Stimulated activated CD4-positive, alpha-beta T cell treated with anti-CD3 and anti-CD28 coated beads, Interleukin-12 subunit alpha, Interleukin-12 subunit beta, amount 100 ng/mL, for 24 hours (primary cell): Measurements from ENCODE around the gene UNC5CL.

Source experiments
- DNase-seq, 2 experiments: peaks; one replicate each; pipeline ENCODE4 v3.0.0-alpha.2; 2020; ENCODE audit warnings: low read depth in 2 of 2

UNC5CL gene

GRCh38 chr6:41064841-41065240, 25.8 kb upstream of the UNC5CL start:
- DNase-seq = no peak

- no peak for DNase-seq
Observed at GRCh38 chr6:41063884-41064285, 24.9 kb upstream of the UNC5CL start.

GRCh38 chr6:41062056-41062455, 23.0 kb upstream of the UNC5CL start:
- no peak for DNase-seq

- no peak for DNase-seq
Observed at GRCh38 chr6:41061196-41061726, 22.2 kb upstream of the UNC5CL start.

- DNase-seq = no peak
Observed at GRCh38 chr6:41059556-41059955, 20.5 kb upstream of the UNC5CL start.

GRCh38 chr6:41058783-41059181, 19.8 kb upstream of the UNC5CL start:
- DNase-seq = no peak

- DNase-seq = no peak
Observed at GRCh38 chr6:41056768-41057490, 17.9 kb upstream of the UNC5CL start.

GRCh38 chr6:41055149-41055548, 16.1 kb upstream of the UNC5CL start:
- DNase-seq = no peak

GRCh38 chr6:41054511-41054910, 15.5 kb upstream of the UNC5CL start:
- DNase-seq = no peak

- no peak for DNase-seq
Observed at GRCh38 chr6:41053041-41053440, 14.0 kb upstream of the UNC5CL start, which contains the start of gene APOBEC2. APOBEC2 (plus strand) TSS chr6:41053202; CDS start chr6:41053348, 146 bp downstream.

- no peak for DNase-seq
Observed at GRCh38 chr6:41051873-41052272, 12.9 kb upstream of the UNC5CL start.

- DNase-seq = no peak
Observed at GRCh38 chr6:41050536-41050935, 11.5 kb upstream of the UNC5CL start.

- no peak for DNase-seq
Observed at GRCh38 chr6:41049955-41050354, 10.9 kb upstream of the UNC5CL start.

GRCh38 chr6:41049521-41049920, 10.5 kb upstream of the UNC5CL start:
- DNase-seq = no peak

GRCh38 chr6:41047745-41048732, 9.0 kb upstream of the UNC5CL start:
- DNase-seq = no peak

GRCh38 chr6:41047306-41047705, 8.3 kb upstream of the UNC5CL start:
- no peak for DNase-seq

GRCh38 chr6:41046084-41046483, 7.1 kb upstream of the UNC5CL start:
- DNase-seq = no peak

- DNase-seq = no peak
Observed at GRCh38 chr6:41045664-41046063, 6.6 kb upstream of the UNC5CL start.

GRCh38 chr6:41043151-41043550, 4.1 kb upstream of the UNC5CL start:
- no peak for DNase-seq

- no peak for DNase-seq
Observed at GRCh38 chr6:41042226-41043055, 3.4 kb upstream of the UNC5CL start, which contains the start of gene TSPO2. TSPO2 (plus strand) TSS chr6:41042467; CDS start chr6:41042986, 519 bp downstream.

GRCh38 chr6:41040940-41041536, 2.0 kb upstream of the UNC5CL start:
- no peak for DNase-seq
